ENCODE data around the gene BMPR1A.

Gene BMPR1A

DNA sequence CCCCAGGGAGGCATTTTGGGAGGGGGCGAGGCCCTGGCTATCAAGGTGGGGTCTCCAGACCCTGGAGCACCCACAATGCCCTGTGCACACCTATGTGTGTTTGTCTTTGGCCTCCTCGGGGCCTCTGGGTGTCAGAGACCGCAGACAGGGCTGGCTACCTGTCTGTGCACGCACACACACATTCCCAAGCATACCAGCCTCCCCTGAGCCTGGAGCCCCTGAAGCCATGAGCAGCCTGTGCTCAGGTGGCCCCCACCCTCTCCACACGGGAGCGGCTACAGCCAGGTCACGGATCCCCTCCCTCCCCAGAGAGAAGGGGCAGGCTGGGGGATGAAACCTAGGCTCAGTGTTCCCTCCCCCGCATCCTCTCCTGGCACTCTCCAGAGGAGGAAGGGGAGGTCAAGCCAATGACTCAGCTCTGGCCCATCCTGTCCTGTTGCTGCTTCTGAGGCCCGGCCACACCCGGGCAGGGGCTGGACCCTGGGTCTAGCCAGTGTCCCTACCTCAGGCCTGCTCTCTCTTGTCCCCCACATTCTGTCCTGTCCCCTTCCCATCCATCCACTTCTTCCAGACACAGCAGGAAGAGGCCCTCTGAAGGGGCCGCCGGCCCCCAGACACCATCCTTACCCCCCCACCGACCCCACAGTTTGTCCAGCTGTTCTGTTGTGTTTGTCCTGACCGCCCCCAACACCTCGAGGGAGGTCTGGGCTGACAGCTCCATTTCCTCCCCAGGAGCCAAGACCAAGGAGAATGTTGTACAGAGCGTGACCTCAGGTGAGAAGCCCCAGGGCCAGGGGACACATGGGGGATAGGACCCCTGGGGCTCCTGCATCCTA lies 202.7 kb downstream of the BMPR1A start:
- no peak for DNase-seq
- no peaks in the 10 kb centered on the region for H3K36me3 Mint-ChIP-seq
- no peak overlapping the region for H3K4me3 Mint-ChIP-seq
- H3K4me1 Mint-ChIP-seq = peaks cover 8% of the 10 kb centered on the region
- CTCF ChIA-PET = interaction anchor here (0.6 to 2.1 kb wide), 4 partner anchors 10 to 190 kb away, joined by 3 to 19 read pairs (median 6); no protein-coding TSS in a partner anchor
- peaks cover 4% of the 10 kb centered on the region for H3K27me3 Mint-ChIP-seq
- no peak overlapping the region for H3K27ac Mint-ChIP-seq
- no peaks in the 10 kb centered on the region for H3K9me3 Mint-ChIP-seq

DNA sequence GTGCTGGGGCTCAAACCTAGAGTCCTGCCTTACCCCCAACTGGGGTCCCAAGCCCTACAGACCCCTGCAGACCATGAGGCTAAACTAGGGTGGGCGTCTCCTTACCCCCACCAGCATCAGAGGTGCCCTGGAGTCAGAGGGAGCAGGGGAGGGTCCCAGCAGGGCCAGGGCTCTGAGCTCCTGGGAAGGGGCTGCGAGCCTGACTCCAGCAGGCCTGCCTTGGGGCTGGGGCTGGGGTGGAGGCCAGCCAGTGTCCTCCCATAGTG lies 203.3 kb downstream of the BMPR1A start:
- no peak overlapping the region for H3K27ac Mint-ChIP-seq

DNA sequence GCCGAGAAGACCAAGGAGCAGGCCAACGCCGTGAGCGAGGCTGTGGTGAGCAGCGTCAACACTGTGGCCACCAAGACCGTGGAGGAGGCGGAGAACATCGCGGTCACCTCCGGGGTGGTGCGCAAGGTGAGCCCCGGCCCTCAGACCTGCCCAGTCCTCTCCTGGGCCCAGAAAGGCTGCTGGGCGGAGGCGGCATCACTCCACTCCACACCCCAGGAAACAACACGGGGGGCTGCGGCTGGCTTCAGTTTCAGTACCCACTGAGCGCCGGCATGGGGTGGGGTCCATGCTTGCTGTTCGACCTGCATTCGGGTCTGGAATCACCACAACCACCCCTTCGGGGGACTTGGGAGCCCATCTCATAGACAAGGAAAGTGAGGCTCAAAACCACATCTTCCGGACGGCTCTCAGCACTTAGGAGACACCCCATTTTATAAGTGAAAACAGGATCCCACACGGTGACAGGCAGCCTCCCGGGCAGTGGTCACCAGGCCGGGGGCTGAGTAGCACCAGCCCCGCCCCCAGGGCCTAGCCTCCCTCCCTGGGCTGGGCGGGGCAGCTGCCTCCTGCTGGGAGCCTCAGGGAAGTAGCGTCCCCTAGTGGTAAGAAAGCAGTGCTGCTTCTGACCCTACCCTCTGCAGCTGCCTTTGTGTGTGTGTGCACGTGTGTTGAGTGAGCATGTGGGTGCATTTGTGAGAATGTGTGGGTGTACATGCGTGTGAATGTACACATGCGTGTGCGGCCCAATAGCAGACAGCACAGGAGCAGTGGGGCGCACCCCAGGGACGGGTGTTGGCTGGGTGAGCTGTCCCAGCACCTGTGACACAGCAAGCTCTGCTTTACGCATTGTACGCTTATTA lies 203.8 kb downstream of the BMPR1A start:
- H3K9me3 Mint-ChIP-seq = no peaks in the 10 kb centered on the region
- H3K4me1 Mint-ChIP-seq = peaks cover 8% of the 10 kb centered on the region
- CTCF ChIA-PET = interaction anchor here (0.8 to 2.1 kb wide), 8 partner anchors 9 to 266 kb away, joined by 3 to 19 read pairs (median 5); no protein-coding TSS in a partner anchor
- no peak overlapping the region for H3K4me3 Mint-ChIP-seq
- H3K27ac Mint-ChIP-seq = no peak overlapping the region
- H3K27me3 Mint-ChIP-seq = peaks cover 4% of the 10 kb centered on the region
- no peaks in the 10 kb centered on the region for H3K36me3 Mint-ChIP-seq
- peak; percentile 62 for DNase-seq

More for the DNA sequence above, 203.3 kb downstream of the BMPR1A start:
- peaks cover 8% of the 10 kb centered on the region for H3K4me1 Mint-ChIP-seq
- H3K9me3 Mint-ChIP-seq = no peaks in the 10 kb centered on the region
- peaks cover 4% of the 10 kb centered on the region for H3K27me3 Mint-ChIP-seq
- H3K36me3 Mint-ChIP-seq = no peaks in the 10 kb centered on the region
- CTCF ChIA-PET = interaction anchor here (1.7 to 2.1 kb wide), 2 partner anchors 9 to 20 kb away, joined by 6 to 19 read pairs; no protein-coding TSS in a partner anchor
- no peak overlapping the region for H3K4me3 Mint-ChIP-seq
- no peak for DNase-seq

DNA sequence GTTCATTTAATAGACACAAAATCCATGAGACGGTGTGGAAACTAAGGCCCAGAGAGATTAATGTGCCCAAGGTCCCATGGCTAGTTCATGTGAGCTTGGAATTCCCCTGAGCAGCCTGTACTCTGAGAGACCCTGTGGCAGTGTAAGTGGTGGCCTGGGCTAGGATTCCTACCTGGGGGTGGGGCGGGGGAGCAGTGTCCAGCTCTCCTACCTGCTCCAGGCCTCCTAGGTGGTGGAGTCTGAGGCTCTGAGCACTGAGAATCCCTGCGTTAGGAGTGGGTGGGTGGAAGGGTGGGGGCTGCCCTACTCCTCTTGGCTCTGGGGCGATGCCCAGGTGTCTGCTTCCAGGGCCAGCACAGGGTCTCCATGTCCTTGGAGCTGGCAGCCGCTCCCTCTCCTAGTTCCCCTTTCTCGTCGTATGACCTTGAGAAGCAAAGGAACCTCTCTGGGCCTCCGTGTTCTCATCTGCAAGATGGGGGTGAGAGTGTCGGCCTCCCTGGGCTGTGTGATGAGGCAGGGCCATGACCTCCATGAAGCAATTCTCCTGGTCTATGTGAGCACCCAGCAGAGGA lies 204.5 kb downstream of the BMPR1A start:
- H3K9me3 Mint-ChIP-seq = no peaks in the 10 kb centered on the region
- H3K27ac Mint-ChIP-seq = no peak overlapping the region
- peaks cover 4% of the 10 kb centered on the region for H3K27me3 Mint-ChIP-seq
- H3K4me1 Mint-ChIP-seq = peaks cover 13% of the 10 kb centered on the region
- no peak for DNase-seq
- no peaks in the 10 kb centered on the region for H3K36me3 Mint-ChIP-seq
- H3K4me3 Mint-ChIP-seq = no peak overlapping the region
- CTCF ChIA-PET = interaction anchor here (0.8 to 2.1 kb wide), 8 partner anchors 8 to 267 kb away, joined by 3 to 19 read pairs (median 5); no protein-coding TSS in a partner anchor

DNA sequence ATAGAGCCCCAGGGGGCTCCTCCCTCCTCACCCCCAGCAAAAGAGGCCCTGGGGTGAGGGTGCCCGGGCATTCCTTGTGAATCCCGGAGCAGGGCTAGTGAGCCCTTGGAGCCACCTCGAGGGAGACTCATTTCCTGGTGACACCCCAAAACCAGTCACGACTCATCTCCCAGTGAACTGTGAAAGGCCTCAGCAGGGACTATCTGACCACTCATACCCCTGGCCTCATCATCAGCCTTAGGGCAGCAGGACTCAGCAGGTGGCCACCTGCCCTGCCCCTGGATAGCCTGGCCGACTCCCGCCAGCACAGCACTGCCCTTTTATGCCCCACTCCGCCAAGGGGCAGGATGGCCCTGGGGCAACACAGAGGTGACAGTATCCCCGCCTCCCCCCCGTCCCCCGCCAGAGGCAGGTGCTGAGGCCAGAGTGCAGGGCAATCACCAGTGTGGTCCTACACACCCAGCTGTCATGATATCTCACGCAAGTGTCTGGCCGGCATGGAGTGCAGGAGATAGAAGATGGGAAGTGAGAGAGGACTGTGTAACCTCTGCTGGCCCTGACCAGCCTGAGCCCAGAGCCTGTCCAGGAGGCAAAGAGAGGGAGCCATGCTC lies 205.2 kb downstream of the BMPR1A start:
- peaks cover 7% of the 10 kb centered on the region for H3K27me3 Mint-ChIP-seq
- DNase-seq = no peak
- H3K4me3 Mint-ChIP-seq = no peak overlapping the region
- no peaks in the 10 kb centered on the region for H3K9me3 Mint-ChIP-seq
- peaks cover 14% of the 10 kb centered on the region for H3K4me1 Mint-ChIP-seq
- no peak overlapping the region for H3K27ac Mint-ChIP-seq
- CTCF ChIA-PET = interaction anchor here (1.0 to 1.5 kb wide), 3 partner anchors 23 to 268 kb away, joined by 4 to 5 read pairs (median 4); no protein-coding TSS in a partner anchor
- no peaks in the 10 kb centered on the region for H3K36me3 Mint-ChIP-seq

DNA sequence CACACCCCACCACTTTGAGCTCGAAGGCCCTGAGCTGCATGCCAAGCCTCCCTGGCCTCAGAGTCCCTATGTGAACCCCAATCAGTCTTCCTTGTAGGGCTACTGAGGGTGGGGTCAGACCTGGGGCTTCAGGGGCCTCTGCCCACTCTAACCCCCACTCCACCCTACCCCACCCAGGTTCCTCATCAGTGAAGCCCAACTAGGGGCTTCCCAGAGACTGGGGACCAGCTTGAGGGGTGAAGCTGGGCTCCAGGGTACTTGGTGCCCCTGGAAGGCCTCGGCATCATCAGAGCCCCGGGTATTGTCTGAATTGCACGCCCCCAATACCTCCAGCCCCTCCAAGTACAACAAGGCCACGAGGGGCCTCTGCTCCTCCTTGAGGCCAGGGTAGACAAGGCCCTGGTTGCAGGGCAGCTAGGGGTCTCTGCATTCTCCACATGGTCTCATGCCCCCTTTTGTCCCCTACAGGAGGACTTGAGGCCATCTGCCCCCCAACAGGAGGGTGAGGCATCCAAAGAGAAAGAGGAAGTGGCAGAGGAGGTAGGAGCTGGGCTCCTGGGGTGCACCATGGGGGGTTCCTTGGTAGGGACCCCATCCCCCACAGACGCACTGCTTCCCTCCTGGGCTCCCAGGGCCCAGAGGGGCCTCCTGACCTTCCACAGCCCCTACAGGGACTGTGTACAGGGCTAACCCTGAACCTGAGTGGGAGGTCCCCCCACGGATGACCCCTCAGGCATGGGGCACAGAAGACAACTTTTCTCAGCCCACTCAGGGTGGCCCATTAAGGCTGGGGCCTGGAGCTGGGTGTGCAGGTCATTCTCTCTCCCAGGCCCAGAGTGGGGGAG lies 205.9 kb downstream of the BMPR1A start:
- H3K36me3 Mint-ChIP-seq = no peaks in the 10 kb centered on the region
- no peak overlapping the region for H3K27ac Mint-ChIP-seq
- peaks cover 20% of the 10 kb centered on the region for H3K4me1 Mint-ChIP-seq
- no peaks in the 10 kb centered on the region for H3K9me3 Mint-ChIP-seq
- DNase-seq = no peak
- H3K4me3 Mint-ChIP-seq = no peak overlapping the region
- CTCF ChIA-PET = interaction anchor here (0.8 to 1.3 kb wide), 5 partner anchors 20 to 273 kb away, joined by 3 to 4 read pairs (median 3); no protein-coding TSS in a partner anchor
- peaks cover 13% of the 10 kb centered on the region for H3K27me3 Mint-ChIP-seq

DNA sequence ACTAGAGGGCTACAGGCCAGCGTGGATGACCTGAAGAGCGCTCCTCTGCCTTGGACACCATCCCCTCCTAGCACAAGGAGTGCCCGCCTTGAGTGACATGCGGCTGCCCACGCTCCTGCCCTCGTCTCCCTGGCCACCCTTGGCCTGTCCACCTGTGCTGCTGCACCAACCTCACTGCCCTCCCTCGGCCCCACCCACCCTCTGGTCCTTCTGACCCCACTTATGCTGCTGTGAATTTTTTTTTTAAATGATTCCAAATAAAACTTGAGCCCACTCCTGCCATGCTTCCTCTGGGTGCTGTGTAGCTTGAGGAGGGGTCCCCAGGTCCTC lies 206.5 kb downstream of the BMPR1A start:
- no peak for DNase-seq
- Mint-ChIP-seq H3K4me3 (no peak overlapping the region), H3K9me3 (no peaks in the 10 kb centered on the region), H3K27ac (no peak overlapping the region), H3K4me1 (peaks cover 25% of the 10 kb centered on the region), H3K27me3 (peaks cover 14% of the 10 kb centered on the region), H3K36me3 (no peaks in the 10 kb centered on the region)
- CTCF ChIA-PET = interaction anchor here (0.8 to 1.3 kb wide), 4 partner anchors 20 to 274 kb away, joined by 3 to 4 read pairs (median 3); no protein-coding TSS in a partner anchor

DNA sequence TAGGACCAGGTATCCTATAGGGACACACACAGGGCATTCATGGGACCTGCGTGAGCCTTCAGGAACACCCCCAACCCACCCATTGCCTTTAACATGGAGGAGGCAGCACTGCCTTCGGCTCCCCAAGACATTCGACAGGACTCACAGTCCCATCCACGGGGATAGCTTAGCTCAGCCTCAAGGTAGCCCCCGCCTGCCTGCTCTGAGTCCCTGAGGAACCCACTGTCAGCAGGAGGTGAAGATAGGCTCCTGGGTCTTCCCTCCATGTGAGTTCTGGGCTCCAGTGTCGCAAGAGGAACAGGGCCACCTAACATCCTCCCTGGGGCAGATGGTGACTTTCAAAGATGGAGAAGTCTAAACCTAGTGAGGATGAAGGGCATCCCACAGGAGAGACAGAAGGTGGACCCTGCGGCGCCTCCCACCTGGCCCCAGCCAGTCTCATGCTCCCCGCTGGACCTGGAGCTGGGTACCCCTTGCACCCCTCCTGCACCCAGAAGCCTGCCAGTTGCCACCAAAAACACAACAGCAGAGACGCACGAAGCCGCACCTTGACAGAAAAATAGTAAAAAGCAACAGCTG lies 207.0 kb downstream of the BMPR1A start:
- H3K36me3 Mint-ChIP-seq = no peaks in the 10 kb centered on the region
- CTCF ChIA-PET = interaction anchor here (1.3 kb wide), 1 partner anchor 274 kb away, joined by 3 read pairs; no protein-coding TSS in a partner anchor
- H3K4me3 Mint-ChIP-seq = no peak overlapping the region
- H3K9me3 Mint-ChIP-seq = no peaks in the 10 kb centered on the region
- peaks cover 28% of the 10 kb centered on the region for H3K4me1 Mint-ChIP-seq
- DNase-seq = no peak
- H3K27ac Mint-ChIP-seq = no peak overlapping the region
- peaks cover 19% of the 10 kb centered on the region for H3K27me3 Mint-ChIP-seq

DNA sequence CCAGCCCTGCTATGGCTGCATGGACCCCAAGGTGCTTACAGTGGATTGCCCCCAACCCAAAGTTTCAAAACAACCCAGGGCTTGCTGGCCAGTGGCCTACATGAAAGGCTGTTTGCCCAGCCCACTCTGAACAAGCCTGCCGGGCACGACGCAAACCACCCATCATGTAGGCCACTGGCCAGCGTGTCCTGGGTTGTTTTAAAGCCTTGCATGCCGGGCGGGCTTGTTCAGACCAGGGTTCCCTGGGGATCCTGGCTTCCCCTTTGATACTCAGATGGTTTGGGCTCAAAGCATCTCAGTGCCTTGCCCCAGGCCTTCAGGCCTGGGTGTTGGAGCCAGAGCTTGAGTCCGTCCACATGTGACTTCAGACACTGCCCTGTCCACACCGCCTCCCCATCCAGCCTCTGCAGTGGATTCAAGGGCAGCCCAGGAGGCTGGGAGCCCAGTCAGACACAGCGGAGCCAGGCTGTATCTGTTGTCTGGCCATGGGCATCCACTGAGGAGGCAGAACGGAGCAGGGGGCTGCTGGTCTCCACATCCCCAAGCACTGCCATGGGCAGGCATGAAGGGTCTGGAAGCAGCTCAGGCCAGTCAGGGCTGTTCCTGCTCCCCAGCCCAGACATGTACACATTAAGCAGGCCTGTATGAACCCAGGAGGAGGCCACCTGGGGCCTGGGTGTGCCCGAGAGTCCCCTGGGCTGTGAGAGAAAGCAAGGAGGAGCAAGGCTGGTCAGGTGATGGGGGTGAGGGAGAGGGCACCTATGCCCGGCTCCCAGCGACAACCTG lies 207.8 kb downstream of the BMPR1A start:
- no peak overlapping the region for H3K27ac Mint-ChIP-seq
- H3K27me3 Mint-ChIP-seq = peaks cover 28% of the 10 kb centered on the region
- H3K4me1 Mint-ChIP-seq = peaks cover 32% of the 10 kb centered on the region
- no peak for DNase-seq
- H3K4me3 Mint-ChIP-seq = no peak overlapping the region
- H3K36me3 Mint-ChIP-seq = no peaks in the 10 kb centered on the region
- CTCF ChIA-PET = interaction anchor here (1.4 to 3.4 kb wide), 2 partner anchors 14 to 20 kb away, joined by 3 to 14 read pairs; no protein-coding TSS in a partner anchor
- no peaks in the 10 kb centered on the region for H3K9me3 Mint-ChIP-seq

DNA sequence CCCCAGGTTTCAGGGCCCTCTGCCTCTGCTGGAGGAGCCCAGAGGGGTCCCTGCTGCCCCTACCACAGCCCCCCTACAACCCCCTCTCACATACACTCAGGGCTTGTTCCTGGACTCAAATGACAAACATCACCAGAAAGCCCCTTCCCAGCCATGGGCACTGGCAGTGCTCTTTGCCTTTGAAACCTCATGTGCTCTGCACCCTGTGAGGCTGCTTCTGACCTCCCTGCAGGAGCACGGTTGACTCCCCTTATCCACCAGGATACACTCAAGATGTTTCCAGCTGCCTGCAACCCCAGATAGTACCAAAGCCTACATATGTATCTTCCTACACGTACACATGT lies 208.4 kb downstream of the BMPR1A start:
- no peaks in the 10 kb centered on the region for H3K36me3 Mint-ChIP-seq
- H3K4me3 Mint-ChIP-seq = no peak overlapping the region

DNA sequence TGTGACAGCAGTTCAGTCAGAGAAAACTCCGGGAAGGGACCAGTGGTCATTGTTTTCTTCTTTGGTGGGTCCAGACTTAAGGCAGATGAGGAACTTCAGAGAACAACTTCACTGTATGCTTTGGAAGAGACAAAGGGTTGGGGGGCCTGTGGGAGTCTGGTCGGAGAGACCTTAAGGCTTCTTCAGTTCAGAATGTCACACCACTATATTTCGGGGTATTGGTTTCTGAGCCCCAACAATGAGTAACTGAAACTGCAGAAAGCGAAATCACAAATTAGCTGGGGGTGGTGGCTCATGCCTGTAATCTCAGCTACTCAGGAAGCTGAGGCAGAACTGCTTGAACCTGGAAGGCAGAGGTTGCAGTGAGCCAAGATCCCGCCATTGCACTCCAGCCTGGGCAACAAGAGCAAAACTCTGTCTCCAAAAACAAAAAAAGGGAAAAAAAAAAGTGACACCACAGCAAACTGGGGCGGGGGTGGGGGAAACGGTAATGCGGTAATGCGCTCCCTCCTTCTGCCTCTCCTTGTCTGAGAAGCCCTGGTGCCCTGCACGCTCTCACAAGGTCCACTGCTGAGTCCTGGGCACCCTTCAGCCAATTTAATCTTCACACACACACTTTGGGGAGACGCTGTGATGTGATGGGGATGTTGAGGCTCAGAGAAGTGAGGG lies 209.7 kb downstream of the BMPR1A start:
- DNase-seq = no peak
- Mint-ChIP-seq H3K36me3 (no peaks in the 10 kb centered on the region), H3K4me1 (peaks cover 35% of the 10 kb centered on the region), H3K27me3 (peaks cover 46% of the 10 kb centered on the region), H3K9me3 (no peaks in the 10 kb centered on the region), H3K27ac (peak overlapping the region; percentile 73), H3K4me3 (no peak overlapping the region)
- CTCF ChIA-PET = interaction anchor here (0.6 to 5.4 kb wide), 4 partner anchors 10 to 27 kb away, joined by 3 to 46 read pairs (median 9); no protein-coding TSS in a partner anchor

More for the DNA sequence above, 208.4 kb downstream of the BMPR1A start:
- no peak overlapping the region for H3K27ac Mint-ChIP-seq
- H3K4me1 Mint-ChIP-seq = peaks cover 32% of the 10 kb centered on the region
- H3K27me3 Mint-ChIP-seq = peaks cover 33% of the 10 kb centered on the region
- no peak for DNase-seq
- CTCF ChIA-PET = interaction anchor here (1.4 to 5.4 kb wide), 3 partner anchors 15 to 26 kb away, joined by 3 to 46 read pairs (median 14); no protein-coding TSS in a partner anchor
- no peaks in the 10 kb centered on the region for H3K9me3 Mint-ChIP-seq
